Measurements from ENCODE around the gene FZD10.

GRCh38 chr12:130124106-130124505, 38.2 kb upstream of the FZD10 start:
- no peak for TF ChIP-seq EZH2phosphoT487 (IDR thresholded peaks at IDR 0.05; ENCODE audit: low read depth, severe bottlenecking, unreplicated experiment)
- TF ChIP-seq CTCF (IDR thresholded peaks at IDR 0.05; ENCODE audit: poor library complexity) = no peak
- no peak for TF ChIP-seq EZH2 (IDR thresholded peaks at IDR 0.05; ENCODE audit: borderline replicate concordance)
